Testis (tissue), 2 donors: ENCODE results near the gene HBD.

Experiments
- CTCF ChIP-seq, 3 experiments: fragments of 450-650 bp in 2 of 3; fragments of 200-600 bp in 1 of 3; sonication (generic) in 1 of 3; IDR thresholded peaks; one replicate each; pipeline ENCODE4 v1.5.1; 2016 to 2019; ENCODE audit warnings: antibody characterized with exemption in 3 of 3, mild to moderate bottlenecking in 2 of 3, moderate library complexity in 1 of 3
- POLR2A ChIP-seq: fragments of 450-650 bp; IDR thresholded peaks from one replicate; pipeline ENCODE4 v1.6.1; 2017; ENCODE audit warnings: antibody characterized with exemption, mild to moderate bottlenecking, moderate library complexity

- TF ChIP-seq CTCF (IDR thresholded peaks at IDR 0.05) (no peak), POLR2A (no peak)
Observed at GRCh38 chr11:5276697-5277096, 42.4 kb upstream of the HBD start.
